CD4-positive, alpha-beta T cell treated with Interleukin-15 for 1 hour (primary cell): ENCODE measurements around the gene PTGS1.
"Not testable (repeated sequence)": the region's sequence is repeated elsewhere in the genome, so short reads cannot be mapped to it uniquely, and the experiment has no call there.

Source experiments
- DNase-seq: peaks from one replicate; pipeline ENCODE4 v3.0.0-alpha.2; 2020

Gene PTGS1

DNA sequence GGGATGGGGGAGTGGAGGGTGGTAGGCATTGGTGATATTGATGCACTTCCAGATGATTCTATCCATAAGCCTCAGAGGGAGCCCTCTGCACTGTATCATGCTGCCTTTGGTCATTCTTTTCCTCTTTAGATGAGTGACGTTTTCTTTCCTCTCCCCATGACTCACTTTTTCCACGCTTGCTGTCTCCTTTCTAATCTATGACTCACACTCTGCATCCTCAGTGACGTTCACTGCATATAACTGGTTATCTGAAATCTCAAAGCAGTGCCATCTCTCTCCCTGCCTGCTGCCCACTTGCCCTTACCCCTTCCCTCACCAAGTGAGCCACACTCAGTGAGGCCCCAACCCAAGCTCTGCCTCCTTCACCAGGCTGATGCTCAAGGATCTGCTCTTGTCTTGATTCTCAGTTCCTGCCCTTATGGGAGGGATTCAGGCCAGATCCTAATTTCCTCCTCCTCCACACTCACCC is 31.6 kb downstream of the PTGS1 start:
- DNase-seq: no peak

DNA sequence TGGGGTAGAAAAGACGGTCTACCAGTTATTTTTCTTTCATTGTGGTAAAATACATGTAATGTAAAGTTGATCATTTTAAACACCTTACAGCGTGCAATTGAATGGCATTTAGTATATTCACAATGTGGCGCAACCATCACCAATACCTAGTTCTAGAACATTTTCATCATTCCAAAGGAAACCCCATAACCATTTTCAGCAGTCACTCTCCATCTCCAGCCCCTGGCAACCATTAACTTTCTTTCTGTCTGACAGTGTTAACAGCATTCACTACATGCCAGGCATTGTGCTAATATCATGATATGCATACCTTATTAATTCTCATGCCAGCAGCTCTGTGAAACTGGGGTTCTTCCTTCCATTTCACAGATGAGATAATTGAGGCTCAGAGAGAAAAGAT is 32.0 kb downstream of the PTGS1 start:
- no peak for DNase-seq

DNA sequence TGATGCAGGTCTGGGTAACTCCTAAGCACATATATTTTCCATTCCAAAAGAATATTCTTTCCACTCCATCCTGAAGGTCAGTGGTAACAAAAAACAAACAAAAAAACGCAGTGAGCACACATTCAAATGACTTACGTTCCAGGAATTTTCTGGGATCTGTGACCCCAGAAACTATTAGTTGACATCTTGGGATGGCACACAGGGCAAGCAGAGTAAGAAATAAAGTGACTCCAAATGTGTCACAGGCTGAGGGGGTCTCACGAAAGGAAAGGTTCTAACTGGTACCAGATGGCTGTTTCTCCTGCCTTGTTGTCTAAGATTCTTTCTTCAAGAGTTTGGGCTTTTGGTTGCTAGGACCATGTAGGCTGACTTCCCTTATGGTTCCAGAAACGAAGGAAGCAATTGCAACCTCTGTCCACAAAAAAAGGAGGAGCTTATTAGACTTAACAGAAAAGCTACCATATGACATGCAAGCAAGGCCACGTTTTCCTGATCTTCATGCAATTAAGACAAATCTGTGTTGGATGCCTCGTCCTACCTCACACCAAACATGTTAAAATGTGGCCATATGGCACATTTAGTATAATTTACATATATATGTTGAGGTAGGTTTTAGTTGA is 32.7 kb downstream of the PTGS1 start:
- DNase-seq: no peak

DNA sequence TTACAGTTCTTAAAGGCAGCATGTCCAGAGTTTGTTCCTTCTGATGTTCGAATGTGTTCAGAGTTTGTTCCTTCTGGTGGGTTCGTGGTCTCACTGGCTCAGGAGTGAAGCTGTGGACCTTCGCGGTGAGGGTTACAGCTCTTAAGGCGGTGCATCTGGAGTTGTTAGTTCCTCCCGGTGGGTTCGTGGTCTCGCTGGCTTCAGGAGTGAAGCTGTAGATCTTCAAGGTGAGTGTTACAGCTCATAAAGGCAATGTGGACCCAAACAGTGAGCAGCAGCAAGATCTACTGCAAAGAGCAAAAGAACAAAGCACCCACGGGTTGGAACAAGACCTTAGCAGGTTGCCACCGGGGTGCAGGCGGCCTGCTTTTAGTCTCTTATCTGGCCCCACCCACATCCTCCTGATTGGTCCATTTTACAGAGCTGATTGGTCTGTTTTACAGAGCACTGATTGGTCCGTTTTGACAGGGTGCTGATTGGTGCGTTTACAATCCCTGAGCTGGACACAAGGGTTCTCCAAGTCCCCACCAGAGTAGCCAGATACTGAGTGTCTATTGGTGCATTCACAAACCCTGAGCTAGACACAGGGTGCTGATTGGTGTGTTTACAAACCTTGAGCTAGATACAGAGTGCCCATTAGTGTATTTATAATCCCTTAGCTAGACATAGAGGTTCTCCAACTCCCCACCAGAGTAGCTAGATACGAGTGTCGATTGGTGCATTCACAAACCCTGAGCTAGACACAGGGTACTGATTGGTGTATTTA is 34.7 kb downstream of the PTGS1 start:
- not testable (repeated sequence) for DNase-seq

DNA sequence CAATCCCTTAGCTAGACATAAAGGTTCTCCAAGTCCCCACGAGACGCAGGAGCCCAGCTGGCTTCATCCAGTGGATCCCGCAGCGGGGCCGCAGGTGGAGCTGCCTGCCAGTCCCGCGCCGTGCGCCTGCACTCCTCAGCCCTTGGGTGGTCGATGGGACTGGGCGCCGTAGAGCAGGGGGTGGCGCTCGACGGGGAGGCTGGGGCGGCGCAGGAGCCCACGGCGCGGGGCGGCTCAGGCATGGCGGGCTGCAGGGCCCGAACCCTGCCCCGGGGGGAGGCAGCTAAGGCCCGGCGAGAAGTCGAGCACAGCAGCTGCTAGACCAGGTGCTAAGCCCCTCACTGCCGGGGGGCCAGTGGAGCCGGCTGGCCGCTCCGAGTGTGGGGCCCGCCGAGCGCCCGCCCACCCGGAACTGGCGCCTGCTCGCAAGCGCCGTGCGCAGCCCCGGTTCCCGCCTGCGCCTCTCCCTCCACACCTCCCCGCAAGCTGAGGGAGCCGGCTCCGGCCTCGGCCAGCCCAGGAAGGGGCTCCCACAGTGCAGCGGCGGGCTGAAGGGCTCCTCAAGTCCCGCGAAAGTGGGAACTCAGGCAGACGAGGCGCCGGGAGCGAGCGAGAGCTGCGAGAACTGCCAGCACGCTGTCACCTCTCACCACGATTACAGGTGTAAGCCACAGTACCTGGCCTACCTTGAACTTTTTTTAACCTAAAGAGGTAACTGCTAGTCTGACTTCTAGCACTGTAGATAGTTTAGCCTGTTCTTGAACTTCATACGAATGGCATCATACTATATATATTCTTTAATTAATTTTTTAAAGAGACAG is 35.5 kb downstream of the PTGS1 start:
- no peak for DNase-seq

DNA sequence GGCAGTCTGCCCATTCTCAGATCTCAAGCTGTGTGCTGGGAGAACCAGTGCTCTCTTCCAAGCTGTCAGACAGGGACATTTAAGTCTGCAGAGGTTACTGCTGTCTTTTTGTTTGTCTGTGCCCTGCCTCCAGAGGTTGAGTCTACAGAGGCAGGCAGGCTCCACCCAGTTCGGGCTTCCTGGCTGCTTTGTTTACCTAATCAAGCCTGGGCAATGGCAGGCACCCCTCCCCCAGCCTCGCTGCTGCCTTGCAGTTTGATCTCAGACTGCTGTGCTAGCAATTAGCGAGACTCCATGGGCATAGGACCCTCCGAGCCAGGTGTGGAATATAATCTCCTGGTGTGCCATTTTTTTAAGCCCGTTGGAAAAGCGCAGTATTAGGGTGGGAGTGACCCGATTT is 43.3 kb downstream of the PTGS1 start:
- DNase-seq: not testable (repeated sequence)

DNA sequence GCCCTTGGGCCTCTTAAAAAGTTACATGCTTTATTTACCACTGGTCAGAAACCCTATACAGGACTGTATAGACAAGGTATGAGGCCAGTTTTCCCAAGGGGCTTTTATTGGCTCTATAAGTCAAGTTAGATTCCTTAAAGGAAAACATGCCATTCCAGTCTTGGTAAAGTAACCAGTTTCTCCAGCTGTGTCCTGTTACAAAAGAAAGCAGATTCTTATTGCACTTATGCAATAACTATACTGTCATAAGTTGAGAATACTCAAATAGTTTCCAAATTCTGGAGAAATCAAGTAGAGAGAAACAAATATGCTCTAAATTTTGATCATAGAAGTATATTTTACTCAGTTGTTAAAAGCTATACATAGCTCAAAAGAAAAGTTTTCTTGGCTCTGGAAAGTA is 47.2 kb downstream of the PTGS1 start:
- DNase-seq: no peak

DNA sequence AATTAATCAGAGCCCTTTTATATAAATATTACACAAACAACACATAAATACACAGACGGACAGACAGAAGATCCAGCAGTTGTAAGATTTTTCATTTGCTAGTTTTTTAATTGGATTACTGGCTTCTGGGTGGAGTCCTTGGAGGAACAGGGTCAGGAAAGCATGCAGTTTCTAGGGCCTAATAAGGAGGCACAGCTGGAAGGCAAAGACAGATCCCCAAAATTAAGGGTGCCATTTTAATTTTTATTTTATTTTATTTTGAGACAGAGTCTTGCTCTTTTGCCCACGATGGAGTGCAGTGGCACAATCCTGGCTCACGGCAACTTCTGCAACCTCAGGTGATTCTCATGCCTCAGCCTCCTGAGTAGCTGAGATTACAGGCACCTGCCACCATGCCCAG is 49.5 kb downstream of the PTGS1 start:
- DNase-seq: no peak

DNA sequence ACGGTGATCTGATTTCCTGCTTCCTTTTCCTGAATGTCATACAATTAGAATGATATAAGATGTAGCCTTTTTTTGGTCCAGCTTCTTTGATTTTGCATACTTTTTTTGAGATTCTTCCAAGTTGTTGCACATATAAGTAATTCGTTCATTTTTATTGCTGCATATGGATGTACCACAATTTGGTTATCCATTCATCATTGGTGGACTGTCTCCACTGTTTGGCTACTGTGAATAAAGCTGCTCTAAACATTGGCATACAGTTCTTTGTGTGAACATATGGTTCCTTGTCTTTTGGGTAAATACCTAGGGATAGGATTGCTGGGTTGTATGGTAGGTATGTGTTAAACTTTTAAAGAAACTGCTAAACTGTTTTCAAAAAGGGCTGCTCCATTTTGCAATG is 54.3 kb downstream of the PTGS1 start:
- no peak for DNase-seq

DNA sequence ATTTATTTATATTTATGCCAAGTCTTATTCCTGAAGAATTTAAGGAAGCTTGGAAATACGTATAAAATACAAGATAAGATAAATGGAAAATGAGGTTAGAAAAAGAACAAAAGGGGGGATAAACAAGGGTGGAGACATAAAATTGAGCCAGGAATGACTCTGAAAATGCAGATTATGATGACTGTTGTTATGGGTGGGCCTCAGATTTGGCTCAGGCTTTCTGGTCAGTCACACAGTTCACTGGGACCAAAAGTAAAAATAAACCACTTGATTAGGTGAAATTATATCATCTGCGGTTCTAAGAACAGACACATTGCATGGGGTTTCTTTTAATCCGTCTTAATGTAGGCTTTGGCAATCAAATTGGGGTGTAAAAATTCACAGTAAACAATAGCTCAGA is 55.9 kb downstream of the PTGS1 start:
- no peak for DNase-seq

DNA sequence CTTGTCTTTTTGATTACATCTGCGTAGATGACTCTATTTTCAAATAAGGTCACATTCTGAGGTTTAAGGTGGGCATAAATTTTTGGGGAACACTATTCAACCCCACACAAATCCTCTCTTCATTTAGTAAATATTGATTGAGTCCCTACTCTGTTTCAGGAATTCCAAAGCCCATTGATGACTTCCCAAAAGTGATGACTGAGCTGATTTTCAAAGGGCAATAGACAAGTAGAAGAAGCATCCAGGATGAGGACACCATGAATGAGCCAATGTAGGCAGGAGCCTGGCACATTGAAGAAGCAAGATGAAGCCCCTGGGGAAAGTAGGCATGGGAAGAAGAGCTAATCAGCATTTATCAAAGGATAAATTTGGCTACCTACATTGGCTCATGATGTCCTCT is 71.7 kb downstream of the PTGS1 start:
- DNase-seq: no peak

DNA sequence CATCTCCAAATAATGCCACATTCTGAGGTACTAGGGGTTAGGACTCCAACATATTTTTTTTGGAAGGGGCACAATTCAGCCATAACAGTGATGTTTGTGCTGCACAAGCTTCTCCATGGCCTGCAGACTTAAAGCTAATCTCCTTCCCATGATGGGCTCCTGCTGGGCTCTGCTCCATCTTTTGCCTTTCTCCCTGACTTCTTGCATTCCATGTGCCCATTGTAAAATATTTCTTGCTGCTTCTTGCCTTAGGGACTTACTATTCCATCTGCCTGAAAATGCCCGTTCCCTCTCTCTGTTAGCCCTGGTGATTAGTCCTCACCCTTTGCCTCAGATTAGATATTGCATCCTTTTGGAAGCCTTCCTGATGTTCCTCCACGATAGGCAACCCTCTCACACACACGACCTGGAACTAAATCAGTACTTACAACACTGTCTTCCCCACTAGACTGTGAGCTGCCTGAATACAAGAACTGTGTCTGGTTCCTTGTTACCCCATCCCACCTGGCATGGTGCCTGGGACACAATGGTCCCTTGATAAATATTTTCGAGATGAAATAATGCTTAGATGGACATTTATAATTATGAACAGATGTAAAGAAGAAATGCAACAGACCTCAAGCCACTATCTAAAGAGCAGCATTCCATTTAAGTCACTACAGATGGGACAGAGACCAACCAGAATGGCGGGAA is 73.4 kb downstream of the PTGS1 start:
- no peak for DNase-seq
